Measurements from ENCODE around the gene LRRC8E. TPM values are rescaled to one million over a fixed set of nuclear protein-coding genes. Genes with fewer than 3 reads are reported as not detected.
A peak's percentile ranks its signal among the peaks of the same experiment; 100 is the strongest.

LRRC8E gene
- total RNA-seq (ENCODE audit: low replicate concordance), result 4.3 and 7.4 TPM in 2 replicates
- long read RNA-seq, partial matches to known transcripts, result 0 of 6 reads
- long read RNA-seq, other reads (novel, unspliced or antisense), result 2 of 6 reads

DNA sequence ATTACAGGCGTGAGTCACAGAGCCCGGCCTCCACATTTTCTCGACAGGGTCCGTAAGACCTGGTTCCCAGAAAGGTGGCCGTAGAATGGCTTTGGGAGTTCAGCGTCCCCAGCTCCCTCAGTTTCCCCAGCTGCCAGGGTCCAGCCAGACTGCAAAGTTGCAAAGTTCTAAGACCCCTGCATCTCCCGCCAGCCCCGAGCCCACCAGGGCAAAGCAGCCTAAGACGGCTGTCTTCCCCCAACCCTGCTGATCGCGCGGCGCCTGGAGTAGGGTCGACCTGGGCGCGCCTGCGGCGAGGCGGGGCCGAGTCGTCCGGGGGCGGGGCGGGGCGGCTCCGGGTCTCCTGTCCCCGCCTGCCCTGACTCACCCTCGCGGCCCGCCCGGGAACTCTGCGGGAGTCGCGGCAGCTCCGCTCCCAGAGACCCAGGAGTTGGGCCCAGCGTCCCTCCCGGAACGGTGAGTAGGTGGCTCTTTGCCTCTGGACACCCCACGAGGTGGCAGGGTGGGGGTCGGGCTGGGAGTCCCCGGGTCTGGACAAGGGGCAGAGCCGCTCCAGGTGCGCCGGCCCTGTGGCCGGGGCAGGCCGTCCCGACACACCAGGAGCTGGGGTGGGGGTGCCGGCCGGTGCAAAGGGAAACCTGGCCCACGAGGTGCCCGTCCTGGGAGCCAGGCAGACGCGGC lies at the start of gene LRRC8E:
LRRC8E (plus strand) TSS at position 366 of the 681 bp plus-strand sequence. CDS start 7,094 bp downstream, outside the sequence.
- peaks cover 15% of the 10 kb centered on the region for H3K27me3 Mint-ChIP-seq
- no peak within 1 kb of the TSS for H3K27ac Mint-ChIP-seq
- TF ChIP-seq CTCF (conservative IDR thresholded peaks at IDR 0.05), result no peak
- no peaks in the 10 kb centered on the region for H3K9me3 Mint-ChIP-seq
- H3K4me1 Mint-ChIP-seq (ENCODE audit: unreplicated experiment), result no peaks in the 10 kb centered on the region
- DNase-seq (ENCODE audit: extremely low spot score, unreplicated experiment), result no peak
- H3K4me3 Mint-ChIP-seq, result peak within 1 kb of the TSS; percentile 75
- H3K36me3 Mint-ChIP-seq, result no peaks in the 10 kb centered on the region

- DNase-seq (ENCODE audit: extremely low spot score, unreplicated experiment), result no peak
Observed at GRCh38 chr19:7839476-7839875, 48.8 kb upstream of the LRRC8E start.

GRCh38 chr19:7840629-7841028 lies 47.7 kb upstream of the LRRC8E start:
- Mint-ChIP-seq H3K4me3 (no peak overlapping the region), H3K9me3 (peaks cover 4% of the 10 kb centered on the region), H3K4me1 (ENCODE audit: unreplicated experiment) (peaks cover 5% of the 10 kb centered on the region), H3K36me3 (no peaks in the 10 kb centered on the region), H3K27me3 (no peaks in the 10 kb centered on the region), H3K27ac (no peak overlapping the region)
- no peak for DNase-seq (ENCODE audit: extremely low spot score, unreplicated experiment)
- no peak for TF ChIP-seq CTCF (conservative IDR thresholded peaks at IDR 0.05)

More at GRCh38 chr19:7839476-7839875, 48.8 kb upstream of the LRRC8E start:
- TF ChIP-seq CTCF (conservative IDR thresholded peaks at IDR 0.05), result no peak
- peaks cover 4% of the 10 kb centered on the region for H3K9me3 Mint-ChIP-seq
- H3K4me3 Mint-ChIP-seq, result no peak overlapping the region
- no peak overlapping the region for H3K27ac Mint-ChIP-seq
- H3K36me3 Mint-ChIP-seq, result no peaks in the 10 kb centered on the region
- H3K27me3 Mint-ChIP-seq, result no peaks in the 10 kb centered on the region
- H3K4me1 Mint-ChIP-seq (ENCODE audit: unreplicated experiment), result peaks cover 5% of the 10 kb centered on the region

GRCh38 chr19:7841751-7842660 lies 46.3 kb upstream of the LRRC8E start:
- Mint-ChIP-seq H3K4me1 (ENCODE audit: unreplicated experiment) (peaks cover 5% of the 10 kb centered on the region), H3K4me3 (no peak overlapping the region), H3K36me3 (no peaks in the 10 kb centered on the region), H3K27ac (no peak overlapping the region), H3K9me3 (peaks cover 4% of the 10 kb centered on the region), H3K27me3 (no peaks in the 10 kb centered on the region)
- TF ChIP-seq CTCF (conservative IDR thresholded peaks at IDR 0.05), result no peak
- DNase-seq (ENCODE audit: extremely low spot score, unreplicated experiment), result no peak

GRCh38 chr19:7842661-7843294 lies 45.5 kb upstream of the LRRC8E start:
- H3K9me3 Mint-ChIP-seq, result peaks cover 4% of the 10 kb centered on the region
- H3K4me3 Mint-ChIP-seq, result no peak overlapping the region
- DNase-seq (ENCODE audit: extremely low spot score, unreplicated experiment), result no peak
- H3K36me3 Mint-ChIP-seq, result no peaks in the 10 kb centered on the region
- H3K27ac Mint-ChIP-seq, result no peak overlapping the region
- TF ChIP-seq CTCF (conservative IDR thresholded peaks at IDR 0.05), result no peak
- H3K4me1 Mint-ChIP-seq (ENCODE audit: unreplicated experiment), result peaks cover 5% of the 10 kb centered on the region
- H3K27me3 Mint-ChIP-seq, result no peaks in the 10 kb centered on the region

Data from type B pancreatic cell (in vitro differentiated cells).